Body of pancreas (tissue), 4 donors: ENCODE results near the gene DNAAF1.

Experiments used
- POLR2A ChIP-seq, 3 donors: fragments of 450-650 bp; IDR thresholded peaks; one replicate each; pipeline ENCODE4 v1.6.1; 2016; ENCODE audit warnings: antibody characterized with exemption in 3 of 3, mild to moderate bottlenecking in 2 of 3
- TF ChIP-seq, protein P1 (sequence below), 7 experiments: fragments of 450-650 bp in 4 of 7; fragments of 200-600 bp in 3 of 7; sonication (generic) in 3 of 7; IDR thresholded peaks; one replicate each; pipeline ENCODE4 v1.5.1; 2016 to 2019; ENCODE audit warnings: antibody characterized with exemption in 7 of 7

DNA sequence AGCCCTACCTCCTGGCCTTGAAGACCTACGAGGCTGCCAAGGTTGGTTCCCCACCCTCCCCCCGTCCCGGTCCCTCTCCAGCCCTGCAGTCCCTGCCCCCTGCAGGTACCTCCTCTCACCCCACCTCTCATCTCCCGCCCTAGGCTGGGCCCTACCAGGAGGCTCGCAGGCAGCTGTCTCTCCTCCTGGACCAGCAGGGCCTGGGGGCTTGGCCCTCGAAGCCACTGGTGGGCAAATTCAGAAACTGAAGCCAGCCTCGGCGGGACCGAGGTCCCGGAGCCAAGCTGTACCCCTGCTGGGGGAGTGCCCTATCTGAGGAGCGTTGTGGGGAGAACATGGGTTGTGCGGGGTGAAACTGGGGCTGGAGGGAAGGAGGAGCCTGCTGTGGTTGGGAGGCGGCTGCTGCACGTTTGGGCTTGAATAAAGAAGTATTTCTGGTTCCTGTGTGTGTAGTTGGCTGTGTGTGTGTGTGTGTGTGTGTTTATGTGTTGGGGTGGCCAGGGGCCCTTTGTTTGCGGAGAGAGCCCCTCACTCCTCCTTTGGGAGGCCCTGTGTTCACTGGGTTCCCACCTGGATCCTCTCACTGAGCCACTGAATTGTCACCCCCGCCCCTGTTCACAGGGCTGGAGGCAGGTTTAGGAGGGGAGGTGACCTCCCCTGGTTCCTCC, 51.8 kb downstream of the DNAAF1 start:
- TF ChIP-seq, protein P1, sequence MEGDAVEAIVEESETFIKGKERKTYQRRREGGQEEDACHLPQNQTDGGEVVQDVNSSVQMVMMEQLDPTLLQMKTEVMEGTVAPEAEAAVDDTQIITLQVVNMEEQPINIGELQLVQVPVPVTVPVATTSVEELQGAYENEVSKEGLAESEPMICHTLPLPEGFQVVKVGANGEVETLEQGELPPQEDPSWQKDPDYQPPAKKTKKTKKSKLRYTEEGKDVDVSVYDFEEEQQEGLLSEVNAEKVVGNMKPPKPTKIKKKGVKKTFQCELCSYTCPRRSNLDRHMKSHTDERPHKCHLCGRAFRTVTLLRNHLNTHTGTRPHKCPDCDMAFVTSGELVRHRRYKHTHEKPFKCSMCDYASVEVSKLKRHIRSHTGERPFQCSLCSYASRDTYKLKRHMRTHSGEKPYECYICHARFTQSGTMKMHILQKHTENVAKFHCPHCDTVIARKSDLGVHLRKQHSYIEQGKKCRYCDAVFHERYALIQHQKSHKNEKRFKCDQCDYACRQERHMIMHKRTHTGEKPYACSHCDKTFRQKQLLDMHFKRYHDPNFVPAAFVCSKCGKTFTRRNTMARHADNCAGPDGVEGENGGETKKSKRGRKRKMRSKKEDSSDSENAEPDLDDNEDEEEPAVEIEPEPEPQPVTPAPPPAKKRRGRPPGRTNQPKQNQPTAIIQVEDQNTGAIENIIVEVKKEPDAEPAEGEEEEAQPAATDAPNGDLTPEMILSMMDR (IDR thresholded peaks at IDR 0.05): no peak
- no peak for TF ChIP-seq POLR2A (IDR thresholded peaks at IDR 0.05)
